Right atrium auricular region (tissue), 2 donors: ENCODE results near the gene CACNA1B. TPM values are rescaled to one million over a fixed set of nuclear protein-coding genes. Genes with fewer than 3 reads are reported as not detected.
A peak's percentile ranks its signal among the peaks of the same experiment; 100 is the strongest.

ENCODE experiments used
- DNase-seq: peaks from one replicate; pipeline ENCODE4 v3.0.0-alpha.2; 2019; ENCODE audit warnings: low spot score
- H3K27ac ChIP-seq, 2 donors: fragments of 200-600 bp; sonication (generic); 1 replicate in 1 of 2; 2 replicates in 1 of 2; pipeline ENCODE4 v1.5.1; 2016 to 2019
- H3K27me3 ChIP-seq, 2 donors: fragments of 200-600 bp; sonication (generic); one replicate each; pipeline versions ENCODE4 v1.5.1 to v1.6.0; 2017 to 2019
- H3K36me3 ChIP-seq: fragments of 200-600 bp; sonication (generic); one replicate; pipeline ENCODE4 v1.5.1; 2016
- H3K4me1 ChIP-seq, 2 donors: fragments of 200-600 bp; sonication (generic); one replicate each; pipeline versions ENCODE4 v1.5.1 to v1.6.0; 2017 to 2019
- H3K4me3 ChIP-seq, 2 donors: fragments of 200-600 bp; sonication (generic); 1 replicate in 1 of 2; 2 replicates in 1 of 2; pipeline ENCODE4 v1.5.1; 2017 to 2019; ENCODE audit warnings: mild to moderate bottlenecking in 1 of 2, moderate library complexity in 1 of 2
- H3K9me3 ChIP-seq, 2 donors: fragments of 200-600 bp; sonication (generic); one replicate each; pipeline ENCODE4 v1.5.1; 2019
- CTCF ChIP-seq, 2 donors: fragments of 200-600 bp; sonication (generic); IDR thresholded peaks; one replicate each; pipeline ENCODE4 v1.5.1; 2019; ENCODE audit warnings: antibody characterized with exemption in 2 of 2
- total RNA-seq, 2 donors: library from RNA; depleted of rRNA; stranded (reverse); fragments of >200 nt; gene quantifications; one replicate each; pipeline ENCODE4 v1.1.0, GENCODE V29; 2016

The CACNA1B gene
- total RNA-seq, 2 donors from 2014 or later = 0.04 to 0.41 TPM

- peak overlapping the region in 1 of 2 donors; percentile 39 for H3K4me3 ChIP-seq
- TF ChIP-seq CTCF (IDR thresholded peaks at IDR 0.05) = no peak
- peak; percentile 32 for DNase-seq
- H3K27ac ChIP-seq = no peak overlapping the region
- no peaks in the 10 kb centered on the region for H3K36me3 ChIP-seq
- H3K27me3 ChIP-seq = peaks cover 0 to 11% of the 10 kb centered on the region in 2 donors
- H3K9me3 ChIP-seq = no peaks in the 10 kb centered on the region
- peaks cover 0 to 7% of the 10 kb centered on the region in 2 donors for H3K4me1 ChIP-seq
Observed at GRCh38 chr9:138023394-138024124, 146.0 kb downstream of the CACNA1B start.

- DNase-seq = peak; percentile 40
- TF ChIP-seq CTCF (IDR thresholded peaks at IDR 0.05) = no peak
- H3K36me3 ChIP-seq = no peaks in the 10 kb centered on the region
- H3K4me3 ChIP-seq = peak overlapping the region in 1 of 2 donors; percentile 39
- H3K9me3 ChIP-seq = no peaks in the 10 kb centered on the region
- H3K27me3 ChIP-seq = peaks cover 0 to 11% of the 10 kb centered on the region in 2 donors
- peaks cover 0 to 7% of the 10 kb centered on the region in 2 donors for H3K4me1 ChIP-seq
- H3K27ac ChIP-seq = no peak overlapping the region
Observed at GRCh38 chr9:138024131-138024530, 146.5 kb downstream of the CACNA1B start.

GRCh38 chr9:138024831-138025291, 147.3 kb downstream of the CACNA1B start:
- no peaks in the 10 kb centered on the region for H3K9me3 ChIP-seq
- no peak for TF ChIP-seq CTCF (IDR thresholded peaks at IDR 0.05)
- no peak overlapping the region for H3K27ac ChIP-seq
- H3K4me1 ChIP-seq = peaks cover 0 to 7% of the 10 kb centered on the region in 2 donors
- peaks cover 0 to 11% of the 10 kb centered on the region in 2 donors for H3K27me3 ChIP-seq
- H3K4me3 ChIP-seq = no peak overlapping the region
- H3K36me3 ChIP-seq = no peaks in the 10 kb centered on the region
- DNase-seq = no peak

- Histone ChIP-seq H3K4me1 (peaks cover 0 to 7% of the 10 kb centered on the region in 2 donors), H3K9me3 (no peaks in the 10 kb centered on the region), H3K36me3 (no peaks in the 10 kb centered on the region), H3K27ac (no peak overlapping the region), H3K27me3 (peaks cover 0 to 11% of the 10 kb centered on the region in 2 donors), H3K4me3 (no peak overlapping the region)
- TF ChIP-seq CTCF (IDR thresholded peaks at IDR 0.05) = no peak
- no peak for DNase-seq
Observed at GRCh38 chr9:138025417-138025816, 147.8 kb downstream of the CACNA1B start.

- H3K36me3 ChIP-seq = no peaks in the 10 kb centered on the region
- no peak for TF ChIP-seq CTCF (IDR thresholded peaks at IDR 0.05)
- peaks cover 0 to 11% of the 10 kb centered on the region in 2 donors for H3K27me3 ChIP-seq
- peak; percentile 38 for DNase-seq
- H3K9me3 ChIP-seq = no peaks in the 10 kb centered on the region
- no peak overlapping the region for H3K27ac ChIP-seq
- peaks cover 0 to 7% of the 10 kb centered on the region in 2 donors for H3K4me1 ChIP-seq
- H3K4me3 ChIP-seq = no peak overlapping the region
Observed at GRCh38 chr9:138025908-138026307, 148.3 kb downstream of the CACNA1B start.
